ENCODE measurements around the gene VGLL4. TPM values are rescaled to one million over a fixed set of nuclear protein-coding genes. Genes with fewer than 3 reads are reported as not detected.

Gene VGLL4
- total RNA-seq, 1 experiment from 2014 or later, result 26.9 TPM

GRCh38 chr3:11562277-11562881 is 81.3 kb downstream of the VGLL4 start:
- CTCF ChIA-PET, result no interaction called here
- no peak overlapping the region for H3K27ac ChIP-seq (ENCODE audit: low read depth, low read length)

GRCh38 chr3:11560746-11561145 is 83.0 kb downstream of the VGLL4 start:
- Histone ChIP-seq H3K4me1 (ENCODE audit: control insufficient read depth in 1 of 2, insufficient read depth in 2 of 2, low read length in 2 of 2) (no peaks in the 10 kb centered on the region; a peak in 1 of 4 replicates), H3K9me3 (ENCODE audit: control insufficient read depth in 1 of 2, insufficient read depth in 1 of 2, low read depth in 1 of 2, low read length in 2 of 2) (no peaks in the 10 kb centered on the region)

More at GRCh38 chr3:11562277-11562881, 81.3 kb downstream of the VGLL4 start:
- H4K20me1 ChIP-seq (ENCODE audit: insufficient read depth), result peaks cover 7% of the 10 kb centered on the region; the same call in 1 of the 2 replicates
- POLR2A ChIA-PET, result no interaction called here
- peaks cover 3% of the 10 kb centered on the region; the same call in 1 of the 2 replicates for H3K79me2 ChIP-seq (ENCODE audit: insufficient read depth, low read length)
- no peak overlapping the region for H3K9ac ChIP-seq (ENCODE audit: low read length)
- no peak overlapping the region for H2AFZ ChIP-seq (ENCODE audit: low read depth, low read length, poor library complexity, severe bottlenecking)
- no peak overlapping the region for H3K4me3 ChIP-seq (replicated peaks in 1 of 2; ENCODE audit: low read depth in 1 of 2, low read length in 2 of 2)
- no peak for DNase-seq (ENCODE audit: low read depth, low spot score)
- H3K4me2 ChIP-seq (ENCODE audit: low read length), result no peak overlapping the region
- peaks cover 1 to 4% of the 10 kb centered on the region in 2 experiments for H3K4me1 ChIP-seq (ENCODE audit: control insufficient read depth in 1 of 2, insufficient read depth in 2 of 2, low read length in 2 of 2)
- intact Hi-C loops (cut with micrococcal nuclease), result no loop called here
- no peaks in the 10 kb centered on the region for H3K9me3 ChIP-seq (ENCODE audit: control insufficient read depth in 1 of 2, insufficient read depth in 1 of 2, low read depth in 1 of 2, low read length in 2 of 2)
- RAD21 ChIA-PET (ENCODE audit: low non-redundant PET in 1 of 2, low total read pairs in 2 of 2, uncharacterized antibody in 2 of 2, unreplicated experiment in 2 of 2), result interaction anchor here in 1 of 2 experiments (0.7 kb wide), 1 partner anchor 183 kb away, joined by 4 read pairs; no protein-coding TSS in a partner anchor
- no peaks in the 10 kb centered on the region; a peak in 1 of 4 replicates for H3K36me3 ChIP-seq (ENCODE audit: control insufficient read depth in 1 of 2, insufficient read depth in 2 of 2, low read length in 2 of 2)
- no peaks in the 10 kb centered on the region for H3K9me2 ChIP-seq (ENCODE audit: insufficient read depth)
- TF ChIP-seq TCF7L2 (IDR thresholded peaks at IDR 0.05; ENCODE audit: borderline replicate concordance, extremely low read depth, insufficient read depth, insufficient read length), result no peak
- no peak for TF ChIP-seq RAD21 (IDR thresholded peaks at IDR 0.05; ENCODE audit: low read depth)
- no peak for TF ChIP-seq CBX3 (IDR thresholded peaks at IDR 0.05; ENCODE audit: low read depth)
- no peak for TF ChIP-seq EZH2phosphoT487 (IDR thresholded peaks at IDR 0.05; ENCODE audit: borderline replicate concordance)
- TF ChIP-seq ZFX (IDR thresholded peaks at IDR 0.05), result no peak
- TF ChIP-seq SIN3A (IDR thresholded peaks at IDR 0.05; ENCODE audit: low read depth), result no peak
- TF ChIP-seq JUND (IDR thresholded peaks at IDR 0.05), result no peak
- no peak for TF ChIP-seq YY1 (IDR thresholded peaks at IDR 0.05; ENCODE audit: extremely low read depth, insufficient replicate concordance, low read depth, low read length)
- no peak for ATAC-seq
- H3K27me3 ChIP-seq (ENCODE audit: insufficient read depth, low read length), result no peaks in the 10 kb centered on the region
- BruUV-seq (replicated peaks), result no TSS peak

More at GRCh38 chr3:11560746-11561145, 83.0 kb downstream of the VGLL4 start:
- Histone ChIP-seq H3K9ac (ENCODE audit: low read length) (no peak overlapping the region), H3K79me2 (ENCODE audit: insufficient read depth, low read length) (0 out of 2 replicates have a peak, but pooled peaks cover 3% of the 10 kb centered on the region), H4K20me1 (ENCODE audit: insufficient read depth) (peaks cover 7% of the 10 kb centered on the region; the same call in 1 of the 2 replicates), H3K4me3 (replicated peaks in 1 of 2; ENCODE audit: low read depth in 1 of 2, low read length in 2 of 2) (no peak overlapping the region), H3K9me2 (ENCODE audit: insufficient read depth) (no peaks in the 10 kb centered on the region), H3K27ac (ENCODE audit: low read depth, low read length) (no peak overlapping the region), H2AFZ (ENCODE audit: low read depth, low read length, poor library complexity, severe bottlenecking) (no peak overlapping the region), H3K27me3 (ENCODE audit: insufficient read depth, low read length) (no peaks in the 10 kb centered on the region), H3K36me3 (ENCODE audit: control insufficient read depth in 1 of 2, insufficient read depth in 2 of 2, low read length in 2 of 2) (no peaks in the 10 kb centered on the region; a peak in 1 of 4 replicates), H3K4me2 (ENCODE audit: low read length) (no peak overlapping the region)
- no TSS peak for BruUV-seq (replicated peaks)
- ChIA-PET RAD21 (ENCODE audit: low non-redundant PET in 1 of 2, low total read pairs in 2 of 2, uncharacterized antibody in 2 of 2, unreplicated experiment in 2 of 2) (no interaction called here), POLR2A (no interaction called here), CTCF (no interaction called here)
- intact Hi-C loops (cut with micrococcal nuclease), result no loop called here
- ATAC-seq, result no peak
- DNase-seq (ENCODE audit: low read depth, low spot score), result no peak
- TF ChIP-seq POLR2A (IDR thresholded peaks at IDR 0.05; ENCODE audit: borderline replicate concordance, extremely low read depth, insufficient read depth, insufficient read length) (no peak), FOSL1 (IDR thresholded peaks at IDR 0.05; ENCODE audit: low read depth) (no peak), SIN3A (IDR thresholded peaks at IDR 0.05; ENCODE audit: low read depth) (no peak), MAX (IDR thresholded peaks at IDR 0.05) (no peak), ZFX (IDR thresholded peaks at IDR 0.05) (no peak), ZBTB33 (IDR thresholded peaks at IDR 0.05; ENCODE audit: extremely low read depth, insufficient replicate concordance, low read length) (no peak), EZH2phosphoT487 (IDR thresholded peaks at IDR 0.05; ENCODE audit: borderline replicate concordance) (no peak), RAD21 (IDR thresholded peaks at IDR 0.05; ENCODE audit: low read depth) (no peak), CTCF (IDR thresholded peaks at IDR 0.05 in 2 of 3, conservative IDR thresholded peaks at IDR 0.05 in 1 of 3; ENCODE audit: borderline replicate concordance in 1 of 3, insufficient read depth in 1 of 3, low read depth in 2 of 3, low read length in 2 of 3) (no peak), TCF7L2 (IDR thresholded peaks at IDR 0.05; ENCODE audit: borderline replicate concordance, extremely low read depth, insufficient read depth, insufficient read length) (no peak), CEBPB (IDR thresholded peaks at IDR 0.05; ENCODE audit: low read depth) (no peak)
